Peyer's patch (tissue), 4 donors: ENCODE results near the gene INKA2. TPM values are rescaled to one million over a fixed set of nuclear protein-coding genes. Genes with fewer than 3 reads are reported as not detected.

Experiments used
- DNase-seq, 3 donors: peaks; one replicate each; pipeline ENCODE4 v3.0.0-alpha.2; 2017 to 2019
- H3K27ac ChIP-seq, 4 donors: fragments of 200-600 bp; sonication (generic); one replicate each; pipeline ENCODE4 v1.5.1; 2016 to 2019
- H3K27me3 ChIP-seq, 2 donors: fragments of 200-600 bp; sonication (generic); one replicate each; pipeline ENCODE4 v1.5.1; 2019
- H3K36me3 ChIP-seq, 3 donors: fragments of 200-600 bp; sonication (generic); one replicate each; pipeline ENCODE4 v1.5.1; 2016 to 2019
- H3K4me1 ChIP-seq, 4 donors: fragments of 200-600 bp; sonication (generic); one replicate each; pipeline ENCODE4 v1.5.1; 2016 to 2019
- H3K4me3 ChIP-seq, 4 donors: fragments of 200-600 bp; sonication (generic); 1 replicate in 3 of 4; 2 replicates in 1 of 4; pipeline ENCODE4 v1.5.1; 2016 to 2019; ENCODE audit warnings: mild to moderate bottlenecking in 1 of 4
- H3K9me3 ChIP-seq, 4 donors: fragments of 200-600 bp; sonication (generic); one replicate each; pipeline ENCODE4 v1.5.1; 2016 to 2019; ENCODE audit warnings: mild to moderate bottlenecking in 1 of 4
- POLR2A ChIP-seq, 2 donors: fragments of 450-650 bp; IDR thresholded peaks; one replicate each; pipeline ENCODE4 v1.5.1; 2017; ENCODE audit warnings: antibody characterized with exemption in 2 of 2, mild to moderate bottlenecking in 2 of 2, moderate library complexity in 2 of 2
- total RNA-seq, 4 donors: library from RNA; depleted of rRNA; stranded (reverse); fragments of >200 nt; gene quantifications; one replicate each; pipeline ENCODE4 v1.1.0, GENCODE V29; 2016
- TF ChIP-seq, protein P1 (sequence below), 6 experiments: fragments of 450-650 bp in 4 of 6; fragments of 200-600 bp in 2 of 6; sonication (generic) in 1 of 6; IDR thresholded peaks; one replicate each; pipeline ENCODE4 v1.5.1; 2017 to 2019; ENCODE audit warnings: antibody characterized with exemption in 6 of 6, mild to moderate bottlenecking in 3 of 6, moderate library complexity in 1 of 6

Gene INKA2
- total RNA-seq, 4 donors from 2014 or later = 0.88 to 2.3 (median 2.0) TPM; not detected in 1

DNA sequence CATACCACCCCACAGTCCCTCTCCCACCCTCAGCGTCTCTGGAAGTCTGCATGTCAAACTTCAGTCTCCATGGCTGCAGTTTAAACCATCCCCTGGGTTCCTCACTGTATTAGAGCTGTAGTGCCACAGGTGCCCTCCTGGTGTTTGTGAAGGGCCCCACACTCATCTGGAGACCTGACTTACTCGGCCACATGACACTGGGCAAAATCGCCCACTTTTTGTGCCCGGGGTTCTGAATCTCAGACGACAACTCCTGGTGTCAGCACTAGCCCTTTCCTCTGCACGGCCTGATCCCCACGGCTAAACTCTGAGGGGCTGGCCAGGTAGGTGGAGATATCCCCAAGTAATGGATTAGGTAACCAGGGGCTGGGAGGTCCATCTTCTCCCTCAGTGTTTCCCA lies 6.5 kb downstream of the INKA2 start:
- H3K27ac ChIP-seq = peak overlapping the region in 3 of 4 donors; percentile 28 to 68 (median 58)
- H3K4me1 ChIP-seq = peaks cover 0 to 28% (median 0%) of the 10 kb centered on the region in 4 donors
- no peaks in the 10 kb centered on the region for H3K27me3 ChIP-seq
- no peaks in the 10 kb centered on the region for H3K9me3 ChIP-seq
- DNase-seq = no peak
- no peak for TF ChIP-seq POLR2A (IDR thresholded peaks at IDR 0.05)
- TF ChIP-seq, protein P1, sequence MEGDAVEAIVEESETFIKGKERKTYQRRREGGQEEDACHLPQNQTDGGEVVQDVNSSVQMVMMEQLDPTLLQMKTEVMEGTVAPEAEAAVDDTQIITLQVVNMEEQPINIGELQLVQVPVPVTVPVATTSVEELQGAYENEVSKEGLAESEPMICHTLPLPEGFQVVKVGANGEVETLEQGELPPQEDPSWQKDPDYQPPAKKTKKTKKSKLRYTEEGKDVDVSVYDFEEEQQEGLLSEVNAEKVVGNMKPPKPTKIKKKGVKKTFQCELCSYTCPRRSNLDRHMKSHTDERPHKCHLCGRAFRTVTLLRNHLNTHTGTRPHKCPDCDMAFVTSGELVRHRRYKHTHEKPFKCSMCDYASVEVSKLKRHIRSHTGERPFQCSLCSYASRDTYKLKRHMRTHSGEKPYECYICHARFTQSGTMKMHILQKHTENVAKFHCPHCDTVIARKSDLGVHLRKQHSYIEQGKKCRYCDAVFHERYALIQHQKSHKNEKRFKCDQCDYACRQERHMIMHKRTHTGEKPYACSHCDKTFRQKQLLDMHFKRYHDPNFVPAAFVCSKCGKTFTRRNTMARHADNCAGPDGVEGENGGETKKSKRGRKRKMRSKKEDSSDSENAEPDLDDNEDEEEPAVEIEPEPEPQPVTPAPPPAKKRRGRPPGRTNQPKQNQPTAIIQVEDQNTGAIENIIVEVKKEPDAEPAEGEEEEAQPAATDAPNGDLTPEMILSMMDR (IDR thresholded peaks at IDR 0.05) = no peak
- no peak overlapping the region for H3K4me3 ChIP-seq
- no peaks in the 10 kb centered on the region for H3K36me3 ChIP-seq

DNA sequence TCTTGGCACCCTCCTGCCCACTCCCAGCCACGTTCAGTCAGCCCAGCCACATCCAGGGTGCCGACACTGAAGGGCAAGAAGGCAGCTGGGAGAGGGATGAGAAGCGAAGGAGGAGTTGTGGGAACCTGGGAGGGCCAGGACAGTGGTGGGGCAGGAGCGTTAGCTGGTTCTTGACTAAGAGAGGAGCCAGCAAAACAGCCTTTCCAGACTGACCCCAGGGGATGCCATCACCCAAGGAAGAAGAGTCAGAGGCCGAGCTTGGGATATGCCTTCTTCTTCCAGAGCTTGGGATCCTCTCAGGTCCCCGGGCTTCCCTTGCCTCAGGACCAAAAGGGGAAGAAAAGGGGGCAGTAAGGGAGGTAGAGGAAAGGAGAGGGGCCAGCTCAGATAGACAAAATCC lies 7.2 kb downstream of the INKA2 start:
- no peak for DNase-seq
- Histone ChIP-seq H3K4me1 (peaks cover 0 to 22% (median 0%) of the 10 kb centered on the region in 4 donors), H3K27ac (no peak overlapping the region), H3K4me3 (no peak overlapping the region), H3K36me3 (no peaks in the 10 kb centered on the region), H3K9me3 (no peaks in the 10 kb centered on the region), H3K27me3 (no peaks in the 10 kb centered on the region)
- TF ChIP-seq, protein P1 (IDR thresholded peaks at IDR 0.05) = no peak
- no peak for TF ChIP-seq POLR2A (IDR thresholded peaks at IDR 0.05)

DNA sequence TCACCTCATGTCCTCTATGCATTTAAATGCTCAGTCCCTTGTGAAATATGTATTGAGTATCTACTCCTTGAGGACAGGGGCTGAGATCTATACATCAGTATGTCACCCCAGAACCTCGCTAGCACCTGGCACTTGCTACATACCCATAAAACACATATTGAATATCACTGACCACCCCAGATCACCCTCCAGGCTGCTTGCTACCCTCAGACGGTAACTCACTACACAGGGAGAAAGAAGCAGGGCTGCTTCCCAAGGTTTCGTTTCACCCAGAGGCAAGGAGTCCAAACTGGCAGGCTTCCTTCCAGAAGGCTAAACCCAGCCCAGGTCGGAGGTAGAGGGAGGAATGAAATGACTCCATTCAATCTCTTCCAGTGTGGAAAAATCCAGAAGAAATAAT lies 8.5 kb downstream of the INKA2 start:
- Histone ChIP-seq H3K4me3 (no peak overlapping the region), H3K27me3 (no peaks in the 10 kb centered on the region), H3K27ac (no peak overlapping the region), H3K4me1 (peaks cover 0 to 22% (median 0%) of the 10 kb centered on the region in 4 donors), H3K9me3 (no peaks in the 10 kb centered on the region), H3K36me3 (no peaks in the 10 kb centered on the region)
- TF ChIP-seq, protein P1 (IDR thresholded peaks at IDR 0.05) = no peak
- TF ChIP-seq POLR2A (IDR thresholded peaks at IDR 0.05) = no peak
- DNase-seq = no peak

DNA sequence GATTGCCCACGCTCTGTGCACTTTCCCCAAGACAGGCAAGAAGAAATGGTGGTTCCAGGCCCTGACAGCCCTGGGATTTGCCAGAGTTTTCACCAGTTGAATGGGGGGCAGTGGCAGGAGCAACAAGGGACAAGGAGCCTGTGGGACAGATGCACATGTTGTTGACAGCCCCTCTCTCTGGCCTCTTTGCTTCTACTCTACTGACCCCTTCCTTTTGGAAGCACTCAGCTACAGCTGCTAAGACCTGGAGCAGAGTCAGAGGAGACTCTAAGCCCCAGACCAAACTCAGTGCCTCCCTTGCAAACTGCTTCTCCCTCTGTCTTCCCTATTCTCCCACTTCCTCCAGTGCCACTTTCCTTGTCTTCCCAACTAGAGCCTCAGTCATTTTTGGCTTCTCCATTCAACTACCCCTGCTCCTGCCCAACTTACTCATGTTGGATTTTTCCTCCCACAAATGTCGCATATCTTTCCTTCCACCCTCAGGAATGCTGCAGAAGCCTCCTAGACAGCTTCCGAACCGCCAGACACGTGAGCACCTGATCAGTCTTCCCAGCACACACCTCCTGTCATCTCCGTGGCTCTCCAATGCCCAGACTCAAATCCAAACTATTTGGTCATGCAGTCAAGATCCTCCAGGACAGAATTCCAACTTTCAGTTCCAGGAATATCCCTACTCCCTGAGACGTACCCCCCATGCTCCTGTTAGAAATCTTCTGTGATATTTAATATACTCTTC lies 9.1 kb downstream of the INKA2 start:
- H3K27ac ChIP-seq = no peak overlapping the region
- no peaks in the 10 kb centered on the region for H3K9me3 ChIP-seq
- peaks cover 0 to 22% (median 0%) of the 10 kb centered on the region in 4 donors for H3K4me1 ChIP-seq
- no peak overlapping the region for H3K4me3 ChIP-seq
- no peaks in the 10 kb centered on the region for H3K27me3 ChIP-seq
- no peak for TF ChIP-seq POLR2A (IDR thresholded peaks at IDR 0.05)
- TF ChIP-seq, protein P1 (IDR thresholded peaks at IDR 0.05) = no peak
- H3K36me3 ChIP-seq = no peaks in the 10 kb centered on the region
- DNase-seq = no peak

DNA sequence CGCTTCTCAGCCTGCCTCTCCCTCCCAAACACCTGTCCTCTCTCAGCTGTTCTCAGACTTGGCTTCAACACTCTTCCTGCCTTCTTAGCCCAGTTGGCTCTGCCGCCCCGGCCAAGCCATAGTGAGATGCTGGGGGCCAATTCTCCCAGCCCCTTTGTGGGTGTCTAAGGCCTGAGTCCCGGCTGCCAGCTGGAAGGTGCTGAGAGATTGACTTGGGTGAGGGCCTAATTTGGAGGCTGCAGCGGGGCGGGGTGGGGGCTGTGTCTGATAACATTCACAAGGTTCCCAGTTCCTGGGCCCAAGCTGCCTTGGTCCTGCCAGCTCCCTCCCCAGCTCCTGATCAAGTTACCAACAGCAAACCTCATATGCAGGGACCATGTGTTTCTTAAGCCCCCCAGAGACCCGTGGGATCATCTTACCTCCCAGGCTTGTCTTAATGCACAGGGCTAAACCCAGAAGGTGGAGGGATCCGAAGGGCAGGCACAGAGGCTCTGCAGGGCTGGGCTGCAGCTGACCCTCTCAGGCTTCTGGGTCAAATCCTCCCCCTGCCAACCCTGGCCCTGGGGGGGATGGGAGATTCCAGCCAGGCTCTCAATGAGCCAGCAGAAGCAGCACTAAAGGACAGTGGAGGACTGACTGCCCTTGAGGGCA lies 9.8 kb downstream of the INKA2 start:
- no peak overlapping the region for H3K27ac ChIP-seq
- H3K4me3 ChIP-seq = no peak overlapping the region
- TF ChIP-seq, protein P1 (IDR thresholded peaks at IDR 0.05) = no peak
- TF ChIP-seq POLR2A (IDR thresholded peaks at IDR 0.05) = no peak
- DNase-seq = no peak
- H3K4me1 ChIP-seq = peaks cover 0 to 21% (median 0%) of the 10 kb centered on the region in 4 donors
- H3K36me3 ChIP-seq = no peaks in the 10 kb centered on the region
- no peaks in the 10 kb centered on the region for H3K27me3 ChIP-seq
- no peaks in the 10 kb centered on the region for H3K9me3 ChIP-seq
